HG03469 (cell line): Measurements from ENCODE around the gene CTAGE4.
"Not testable (repeated sequence)": the region's sequence is repeated elsewhere in the genome, so short reads cannot be mapped to it uniquely, and the experiment has no call there.

Source experiments
- ATAC-seq: cut with Tn5 transposase; IDR thresholded peaks from one replicate; pipeline ENCODE4 v1.9.1; 2021; ENCODE audit warnings: mild to moderate bottlenecking, moderate library complexity, moderate number of reproducible peaks; ENCODE audit not compliant: unreplicated experiment

Gene CTAGE4

GRCh38 chr7:144183166-144183565 lies at the start of gene CTAGE4:
Gene CTAGE4 (plus strand): TSS chr7:144183466. CDS start chr7:144183504, 38 bp downstream.
- ATAC-seq: not testable (repeated sequence)

GRCh38 chr7:144134116-144134515 lies 49.1 kb upstream of the CTAGE4 start:
- ATAC-seq: no peak

GRCh38 chr7:144137501-144137900 lies 45.8 kb upstream of the CTAGE4 start:
- ATAC-seq: no peak

DNA sequence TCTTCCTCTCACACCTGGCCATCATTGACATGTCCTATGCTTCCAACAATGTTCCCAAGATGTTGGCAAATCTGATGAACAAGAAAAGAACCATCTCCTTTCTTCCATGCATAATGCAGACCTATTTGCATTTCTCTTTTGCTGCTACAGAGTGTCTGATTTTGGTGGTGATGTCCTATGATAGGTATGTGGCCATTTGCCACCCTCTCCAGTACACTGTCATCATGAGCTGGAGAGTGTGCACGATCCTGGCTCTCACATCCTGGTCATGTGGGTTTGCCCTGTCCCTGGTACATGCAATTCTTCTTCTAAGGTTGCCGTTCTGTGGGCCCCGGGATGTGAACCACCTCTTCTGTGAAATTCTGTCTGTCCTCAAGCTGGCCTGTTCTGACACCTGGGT lies 41.1 kb upstream of the CTAGE4 start:
- no peak for ATAC-seq

- ATAC-seq: no peak
Observed at GRCh38 chr7:144144426-144144825, 38.8 kb upstream of the CTAGE4 start.

- ATAC-seq: no peak
Observed at GRCh38 chr7:144148224-144148827, 34.9 kb upstream of the CTAGE4 start.

DNA sequence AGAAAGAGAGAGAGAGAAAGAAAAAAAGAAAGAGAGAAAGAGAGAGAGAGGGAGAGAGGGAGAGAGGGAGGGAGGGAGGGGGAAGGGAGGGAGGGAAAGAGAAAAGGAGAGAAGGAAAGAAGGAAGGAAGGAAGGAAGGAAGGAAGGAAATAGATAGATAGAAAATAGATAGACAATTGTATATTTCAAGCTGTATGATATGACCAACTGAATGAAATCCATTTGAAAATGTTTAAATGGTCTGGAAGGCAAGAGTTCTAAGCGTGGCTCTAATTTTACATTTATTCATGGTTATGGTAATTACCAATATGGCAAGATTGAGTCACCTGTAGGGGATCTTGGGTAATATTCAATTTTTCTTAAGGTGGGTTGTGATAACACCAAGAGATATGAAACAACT lies 24.4 kb upstream of the CTAGE4 start:
- ATAC-seq: no peak

DNA sequence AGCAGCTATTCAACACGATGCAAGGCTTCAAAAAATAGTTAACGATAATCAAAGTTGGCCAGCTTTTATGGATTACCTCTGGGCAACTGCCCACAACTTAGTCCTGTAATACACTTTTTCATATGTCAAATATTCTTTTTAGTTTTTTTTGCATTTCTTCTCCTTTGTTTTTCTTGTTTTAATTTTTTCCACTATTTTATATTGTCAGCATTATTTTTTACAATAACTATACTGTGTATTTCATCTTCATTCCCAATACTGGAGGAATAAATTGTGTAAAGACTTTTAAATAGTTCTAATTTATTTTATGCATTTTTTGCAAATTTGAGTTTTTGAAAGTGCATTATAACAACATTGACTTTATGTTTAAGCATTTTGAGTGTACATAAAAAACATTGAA lies 18.5 kb upstream of the CTAGE4 start:
- no peak for ATAC-seq

- ATAC-seq: not testable (repeated sequence)
Observed at GRCh38 chr7:144171594-144172350, 11.5 kb upstream of the CTAGE4 start.

DNA sequence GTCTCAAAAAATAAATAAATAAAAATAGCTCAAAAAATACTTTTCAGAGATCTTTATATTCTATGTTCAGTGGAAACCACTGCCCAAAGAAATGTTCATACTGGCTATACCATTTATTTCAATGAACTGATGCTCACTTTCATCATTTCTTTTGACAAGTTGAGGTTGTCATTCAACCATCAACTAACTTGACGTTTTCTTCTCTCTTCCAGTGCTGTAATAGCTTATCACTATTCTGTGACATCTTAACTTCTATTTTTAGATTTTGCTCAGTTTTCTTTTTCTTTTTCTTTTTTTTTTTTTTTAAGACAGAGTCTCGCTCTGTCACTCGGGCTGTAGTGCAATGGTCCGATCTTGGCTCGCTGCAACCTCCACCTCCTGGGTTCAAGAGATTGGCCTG lies 8.7 kb upstream of the CTAGE4 start:
- ATAC-seq: no peak

DNA sequence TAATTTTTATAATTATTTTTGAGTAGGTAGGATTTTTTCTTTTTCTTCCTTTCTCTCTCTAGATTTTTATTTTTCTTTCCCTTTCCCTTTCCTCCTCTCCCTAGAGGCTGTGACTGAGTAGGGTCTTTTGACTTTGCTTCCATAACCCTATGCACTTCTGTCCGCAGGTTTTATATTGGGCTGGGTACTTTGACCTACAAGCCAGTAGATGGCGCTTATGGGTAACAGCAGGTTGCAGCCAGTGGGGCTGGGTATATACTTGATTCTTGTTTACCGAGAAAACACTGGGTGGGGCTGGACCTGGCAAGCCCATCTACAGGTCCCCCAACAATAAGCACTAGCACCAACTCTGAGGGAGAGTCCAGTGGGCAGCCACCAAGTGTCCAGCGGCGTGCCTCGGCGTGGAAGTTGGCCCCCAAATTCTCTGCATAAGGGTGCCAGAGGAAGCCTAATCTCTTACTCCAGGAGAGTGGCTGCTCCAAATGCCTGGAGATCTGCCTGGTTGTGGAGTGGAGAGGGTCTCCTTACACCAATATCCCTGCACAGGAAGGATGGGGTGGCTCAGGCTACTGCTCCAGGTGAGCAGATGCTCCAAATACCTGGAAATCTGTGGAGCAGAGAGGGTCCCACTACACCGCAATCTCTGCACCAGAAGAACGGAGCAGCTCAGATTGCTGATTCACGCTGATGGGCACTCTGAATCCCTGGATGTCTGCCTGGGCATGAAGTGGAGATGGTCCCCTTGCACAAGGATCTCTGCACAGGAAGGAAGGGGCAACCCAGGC lies 4.7 kb upstream of the CTAGE4 start:
- peak; percentile 93 for ATAC-seq

- not testable (repeated sequence) for ATAC-seq
Observed at GRCh38 chr7:144179165-144179479, 4.1 kb upstream of the CTAGE4 start.

GRCh38 chr7:144187848-144188247 lies 4.6 kb downstream of the CTAGE4 start:
- ATAC-seq: not testable (repeated sequence)

DNA sequence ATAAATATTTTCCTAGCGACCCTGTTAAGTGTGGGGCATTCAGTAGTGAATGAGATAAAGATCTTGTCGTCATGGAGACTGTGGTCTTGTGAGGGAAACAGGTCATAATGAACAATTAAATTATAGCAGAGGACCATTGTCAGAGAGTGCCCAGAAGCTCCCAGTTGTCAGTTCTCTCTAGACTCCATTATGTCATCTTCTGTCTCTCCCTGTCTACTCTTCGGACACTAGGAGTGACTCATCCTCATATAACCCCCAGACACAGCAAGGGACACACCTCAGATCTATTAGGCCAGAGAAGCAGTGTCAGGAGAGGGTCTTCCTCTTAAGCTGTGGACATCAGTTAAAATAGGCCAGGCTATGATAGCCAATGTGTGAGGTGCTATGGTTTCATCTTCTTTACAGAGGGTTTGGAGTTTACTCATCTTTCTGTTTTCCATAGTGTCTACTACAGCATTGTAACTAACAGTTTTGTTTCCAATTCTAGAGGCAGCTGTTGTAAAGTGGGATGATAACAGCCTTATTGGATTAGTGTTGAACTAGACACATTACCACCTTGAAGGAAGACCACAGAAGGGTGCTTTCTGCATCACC lies 5.4 kb downstream of the CTAGE4 start:
- not testable (repeated sequence) for ATAC-seq

DNA sequence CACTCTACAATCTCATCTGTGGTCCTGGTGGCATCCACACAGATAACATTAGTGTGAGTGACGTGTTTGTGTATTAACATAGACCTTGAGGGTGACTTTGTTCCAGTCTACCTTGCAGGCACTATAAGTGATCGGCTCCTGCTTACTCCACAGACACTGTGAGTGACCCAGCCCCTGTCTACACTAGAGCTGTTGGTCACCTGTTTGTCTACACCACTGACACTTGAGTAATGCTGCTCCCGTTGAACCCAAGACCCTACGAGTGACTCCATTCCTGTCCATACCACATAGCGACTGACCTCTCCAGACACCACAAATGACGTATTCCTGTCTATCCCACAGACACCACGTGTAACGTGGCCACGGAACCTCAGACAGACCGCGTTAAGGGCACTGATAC lies 10.5 kb downstream of the CTAGE4 start:
- not testable (repeated sequence) for ATAC-seq

GRCh38 chr7:144194453-144194852 lies 11.2 kb downstream of the CTAGE4 start:
- not testable (repeated sequence) for ATAC-seq

GRCh38 chr7:144195212-144195872 lies 12.1 kb downstream of the CTAGE4 start, which contains the start of gene ARHGEF35:
Gene ARHGEF35 (minus strand): TSS chr7:144195833. CDS start chr7:144188383, 7,450 bp downstream.
- ATAC-seq: not testable (repeated sequence)

- not testable (repeated sequence) for ATAC-seq
Observed at GRCh38 chr7:144198934-144199333, 15.7 kb downstream of the CTAGE4 start.

DNA sequence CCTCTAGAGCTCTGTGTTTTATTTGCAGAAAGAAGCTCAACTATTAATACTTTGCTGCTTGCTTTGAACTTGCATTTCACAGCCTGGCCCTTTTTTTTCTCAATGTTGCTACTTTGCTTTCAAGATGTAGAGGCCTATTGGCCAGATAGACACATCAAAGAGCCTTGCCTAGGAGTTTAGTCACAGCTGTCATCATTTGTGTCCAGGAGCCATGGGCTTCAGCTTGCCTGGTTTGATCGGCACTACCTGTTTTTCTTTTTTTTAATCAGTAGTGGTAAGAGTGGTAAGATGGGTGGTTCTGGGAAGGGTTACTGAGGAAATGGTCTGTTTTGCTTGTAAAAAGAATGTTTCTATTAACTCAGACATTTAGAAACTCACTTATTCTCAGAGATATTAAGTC lies 18.7 kb downstream of the CTAGE4 start:
- ATAC-seq: not testable (repeated sequence)

DNA sequence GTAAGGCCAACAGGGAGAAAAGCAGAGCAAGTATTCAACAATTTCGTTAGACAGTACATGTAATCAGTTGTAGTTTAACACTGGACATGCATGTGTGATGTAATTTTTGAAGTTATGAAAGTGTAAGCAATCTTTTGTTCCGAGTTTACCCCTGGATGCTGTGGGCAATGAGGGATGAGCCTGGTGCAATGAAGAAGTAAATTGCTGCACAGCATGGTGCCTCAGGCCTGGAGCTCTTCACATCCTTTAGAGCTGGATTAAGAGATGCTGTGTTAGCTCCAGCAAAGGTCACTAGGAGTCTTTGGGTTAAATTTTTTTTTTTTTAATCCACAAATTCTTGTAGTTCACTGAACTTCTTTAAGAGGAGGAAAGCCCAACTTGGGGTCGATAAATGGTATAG lies 19.8 kb downstream of the CTAGE4 start:
- not testable (repeated sequence) for ATAC-seq

- ATAC-seq: not testable (repeated sequence)
Observed at GRCh38 chr7:144205306-144205705, 22.0 kb downstream of the CTAGE4 start.
